Measurements from ENCODE around the gene GNG12. TPM values are rescaled to one million over a fixed set of nuclear protein-coding genes. Genes with fewer than 3 reads are reported as not detected.

The GNG12 gene
- polyA plus RNA-seq, 3 donors from 2014 or later = 0.06 TPM; not detected in 2

DNA sequence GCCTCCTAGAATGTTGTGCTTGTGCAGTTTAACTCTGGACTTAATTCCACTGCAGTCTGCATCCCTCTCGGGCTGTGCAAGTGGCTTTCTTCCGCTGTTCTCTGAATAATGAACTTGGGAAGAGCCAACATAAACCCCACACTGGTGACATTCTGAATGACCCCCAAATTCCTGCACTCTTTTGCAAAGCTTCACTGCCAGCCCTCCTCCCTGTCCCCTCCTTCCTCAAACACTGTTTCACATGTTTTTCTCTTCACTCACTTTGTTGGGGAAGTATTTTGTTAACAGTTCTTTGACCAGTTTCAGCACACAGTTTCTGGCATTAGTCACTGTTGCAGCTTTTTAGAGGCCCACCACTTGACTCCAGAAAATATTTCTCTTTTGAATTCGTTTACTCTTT is 39.7 kb downstream of the GNG12 start:
- H3K27ac Mint-ChIP-seq = no peak overlapping the region
- H3K4me3 Mint-ChIP-seq = no peak overlapping the region
- peaks cover 2 to 7% (median 5%) of the 10 kb centered on the region in 3 donors for H3K27me3 Mint-ChIP-seq (ENCODE audit: low read depth in 3 of 3)
- no peaks in the 10 kb centered on the region for H3K4me1 Mint-ChIP-seq
- H3K36me3 Mint-ChIP-seq = no peaks in the 10 kb centered on the region
- no peak for DNase-seq
- peaks cover 0 to 2% (median 0%) of the 10 kb centered on the region in 6 donors for H3K9me3 Mint-ChIP-seq

DNA sequence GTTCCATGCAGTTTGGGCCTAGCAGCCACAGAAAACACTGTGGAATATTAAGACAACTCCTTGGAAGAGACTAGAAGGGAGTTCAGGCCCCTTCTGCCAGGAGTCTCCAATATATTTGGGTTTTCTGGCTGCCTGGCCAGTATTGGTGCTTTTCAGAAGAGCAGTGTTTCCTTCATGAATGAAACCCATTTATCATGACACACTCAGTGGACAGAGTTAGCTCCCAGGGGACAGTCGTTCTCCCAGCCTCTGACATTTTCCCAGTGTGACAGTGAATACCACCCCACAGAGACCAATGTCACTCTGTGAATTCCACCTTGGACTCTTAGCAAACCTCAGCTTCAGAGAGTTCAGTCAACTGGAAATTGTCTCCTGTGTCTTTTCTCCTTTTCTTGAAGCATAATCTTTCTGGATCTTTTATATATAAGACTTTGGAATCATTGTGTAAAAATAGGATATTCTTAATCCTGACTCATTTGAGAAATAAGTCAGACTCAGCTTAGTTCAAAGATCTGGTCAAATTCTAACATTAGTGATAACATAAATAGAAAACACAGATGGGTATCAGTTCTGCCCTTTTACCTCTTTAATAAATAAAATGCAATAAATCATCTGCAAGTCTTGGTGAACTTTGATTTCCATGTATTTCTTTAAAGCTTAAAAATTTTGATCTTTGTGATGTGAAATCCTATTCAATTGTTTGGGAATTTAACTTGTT is 40.4 kb downstream of the GNG12 start:
- peaks cover 0 to 2% (median 0%) of the 10 kb centered on the region in 6 donors for H3K9me3 Mint-ChIP-seq
- no peak overlapping the region for H3K4me3 Mint-ChIP-seq
- H3K36me3 Mint-ChIP-seq = no peaks in the 10 kb centered on the region
- H3K4me1 Mint-ChIP-seq = no peaks in the 10 kb centered on the region
- peaks cover 2 to 7% (median 3%) of the 10 kb centered on the region in 3 donors for H3K27me3 Mint-ChIP-seq (ENCODE audit: low read depth in 3 of 3)
- no peak overlapping the region for H3K27ac Mint-ChIP-seq
- DNase-seq = no peak

DNA sequence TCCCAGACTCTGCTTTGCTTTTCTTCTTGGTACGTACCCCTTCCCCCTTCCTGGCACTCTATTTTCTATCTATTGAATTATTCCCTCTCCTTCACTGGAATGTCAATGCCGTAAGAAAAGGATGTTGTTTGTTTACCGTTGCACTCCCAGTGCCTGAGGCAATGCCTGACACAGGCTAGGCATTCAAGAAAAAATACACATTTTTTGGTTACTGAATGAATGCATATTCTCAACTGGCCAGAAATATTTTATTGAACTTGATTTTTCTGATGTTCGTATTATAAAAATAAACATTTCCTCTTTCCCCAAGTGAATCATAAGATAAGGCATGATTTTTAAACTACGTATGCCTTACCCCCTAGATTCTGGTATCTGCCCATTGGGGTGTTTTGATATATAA is 41.2 kb downstream of the GNG12 start:
- Mint-ChIP-seq H3K4me1 (no peaks in the 10 kb centered on the region), H3K4me3 (no peak overlapping the region), H3K27me3 (ENCODE audit: low read depth in 3 of 3) (peaks cover 3 to 7% (median 5%) of the 10 kb centered on the region in 3 donors), H3K9me3 (peaks cover 0 to 2% (median 0%) of the 10 kb centered on the region in 6 donors), H3K36me3 (no peaks in the 10 kb centered on the region), H3K27ac (no peak overlapping the region)
- DNase-seq = no peak

DNA sequence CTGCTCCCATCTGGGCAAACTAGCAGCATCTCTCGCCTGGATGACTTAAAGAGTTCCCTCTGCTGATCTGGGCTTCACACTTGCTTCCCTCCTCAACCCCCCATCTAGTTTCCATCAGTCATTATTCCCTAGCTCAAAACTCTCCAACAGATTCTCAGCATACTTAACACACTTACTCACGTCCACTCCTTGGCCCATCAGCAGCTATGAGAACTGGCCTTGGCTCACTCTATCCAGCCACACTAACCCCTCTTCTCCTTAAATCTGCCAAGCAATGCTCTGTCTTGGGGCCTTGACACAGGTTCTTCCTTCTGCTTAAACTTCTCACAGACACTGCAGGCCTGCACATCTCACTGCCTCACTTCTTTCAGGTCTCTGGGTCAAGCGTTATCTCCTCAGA is 41.6 kb downstream of the GNG12 start:
- Mint-ChIP-seq H3K4me3 (no peak overlapping the region), H3K27me3 (ENCODE audit: low read depth in 3 of 3) (peaks cover 3 to 7% (median 5%) of the 10 kb centered on the region in 3 donors), H3K36me3 (no peaks in the 10 kb centered on the region), H3K27ac (no peak overlapping the region), H3K9me3 (peaks cover 0 to 2% (median 0%) of the 10 kb centered on the region in 6 donors), H3K4me1 (no peaks in the 10 kb centered on the region)
- DNase-seq = no peak

DNA sequence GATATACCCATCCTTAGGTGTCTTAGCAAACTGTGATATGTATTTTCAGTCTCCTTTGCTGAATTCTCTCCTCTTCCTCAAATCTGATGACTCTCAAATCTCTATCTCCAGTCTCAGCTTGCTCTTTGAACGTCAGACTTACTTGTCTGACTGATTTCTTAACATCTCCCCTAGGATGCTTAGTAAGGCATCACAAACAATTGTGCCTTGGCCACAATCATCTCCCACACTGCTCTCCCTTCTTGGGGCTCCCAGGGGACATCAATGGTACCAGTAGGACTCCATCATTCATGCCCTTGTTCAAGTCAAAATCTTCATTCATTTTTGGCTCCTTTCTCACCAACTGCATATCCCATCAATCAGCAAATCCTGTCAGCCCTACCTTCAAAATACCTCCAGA is 42.0 kb downstream of the GNG12 start:
- Mint-ChIP-seq H3K27me3 (ENCODE audit: low read depth in 3 of 3) (peaks cover 3 to 7% (median 5%) of the 10 kb centered on the region in 3 donors), H3K4me3 (no peak overlapping the region), H3K4me1 (no peaks in the 10 kb centered on the region), H3K27ac (no peak overlapping the region), H3K36me3 (no peaks in the 10 kb centered on the region), H3K9me3 (peaks cover 0 to 2% (median 0%) of the 10 kb centered on the region in 6 donors)
- no peak for DNase-seq

DNA sequence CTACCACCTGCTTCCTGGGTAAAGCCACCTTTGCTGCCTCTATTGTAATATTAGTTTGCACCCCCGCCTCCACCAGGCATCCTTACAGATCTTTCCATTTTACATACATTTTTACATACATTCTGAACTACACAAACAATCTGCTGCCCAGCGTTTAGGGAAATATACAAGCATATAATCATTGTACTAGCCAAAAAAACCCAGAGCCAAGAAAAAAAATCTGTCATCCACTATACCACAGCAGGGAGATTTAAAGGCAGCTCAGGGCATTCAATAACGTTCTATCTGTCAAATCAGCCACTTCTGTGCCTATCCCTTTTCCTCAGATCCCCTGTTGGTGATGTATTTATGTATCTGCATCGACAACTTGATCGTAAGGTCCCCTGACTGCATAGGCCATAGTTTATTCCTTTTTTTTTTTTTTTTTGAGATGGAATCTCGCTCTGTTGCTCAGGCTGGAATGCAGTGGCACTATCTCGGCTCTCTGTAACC is 43.0 kb downstream of the GNG12 start:
- Mint-ChIP-seq H3K4me3 (no peak overlapping the region), H3K27ac (no peak overlapping the region), H3K27me3 (ENCODE audit: low read depth in 3 of 3) (peaks cover 3 to 7% (median 5%) of the 10 kb centered on the region in 3 donors), H3K4me1 (no peaks in the 10 kb centered on the region), H3K36me3 (no peaks in the 10 kb centered on the region), H3K9me3 (peaks cover 0 to 2% (median 0%) of the 10 kb centered on the region in 6 donors)
- DNase-seq = no peak

DNA sequence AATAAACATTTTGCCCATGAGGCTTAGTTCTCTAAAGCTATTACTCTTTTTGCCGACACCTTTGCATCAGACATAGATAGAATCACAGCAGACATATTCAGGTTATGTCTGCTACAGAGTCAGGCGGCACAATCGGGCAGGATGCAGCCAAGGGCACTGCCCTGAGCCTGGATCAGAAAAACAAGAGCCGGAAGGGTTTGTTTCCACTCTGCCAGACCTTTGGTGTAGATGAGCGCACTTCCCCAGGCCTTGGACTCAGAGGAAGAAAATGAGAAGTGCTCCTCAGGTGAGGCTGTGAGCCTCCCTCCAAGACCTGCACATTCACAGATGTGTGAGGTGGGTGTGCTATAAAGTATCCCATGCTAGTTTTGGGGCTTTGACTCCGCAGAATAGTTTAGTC is 43.7 kb downstream of the GNG12 start:
- Mint-ChIP-seq H3K27ac (no peak overlapping the region), H3K9me3 (no peaks in the 10 kb centered on the region), H3K36me3 (no peaks in the 10 kb centered on the region), H3K27me3 (ENCODE audit: low read depth in 3 of 3) (peaks cover 3 to 7% (median 5%) of the 10 kb centered on the region in 3 donors), H3K4me1 (no peaks in the 10 kb centered on the region), H3K4me3 (no peak overlapping the region)
- no peak for DNase-seq

DNA sequence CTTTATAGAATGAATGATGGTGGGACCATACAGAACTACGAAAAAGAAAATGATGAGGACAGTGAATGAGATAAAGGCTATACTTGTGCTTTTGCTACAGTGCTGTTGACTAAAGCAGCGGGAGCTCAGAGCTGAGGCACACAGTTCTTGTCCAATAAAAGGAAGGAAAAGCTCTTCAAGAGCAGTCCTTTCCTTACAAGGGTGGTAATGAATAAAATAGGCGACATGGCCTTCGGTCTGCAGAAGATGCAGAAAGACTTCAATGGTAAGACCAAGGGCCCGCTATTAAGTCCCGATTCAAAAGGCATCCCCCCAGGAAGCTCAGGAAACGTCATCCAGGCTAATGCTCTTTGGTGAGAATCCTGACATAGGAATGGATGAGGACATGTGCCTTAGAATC is 44.4 kb downstream of the GNG12 start:
- Mint-ChIP-seq H3K4me3 (no peak overlapping the region), H3K9me3 (no peaks in the 10 kb centered on the region), H3K4me1 (no peaks in the 10 kb centered on the region), H3K36me3 (no peaks in the 10 kb centered on the region), H3K27me3 (ENCODE audit: low read depth in 3 of 3) (peaks cover 2 to 5% (median 5%) of the 10 kb centered on the region in 3 donors), H3K27ac (no peak overlapping the region)
- no peak for DNase-seq

DNA sequence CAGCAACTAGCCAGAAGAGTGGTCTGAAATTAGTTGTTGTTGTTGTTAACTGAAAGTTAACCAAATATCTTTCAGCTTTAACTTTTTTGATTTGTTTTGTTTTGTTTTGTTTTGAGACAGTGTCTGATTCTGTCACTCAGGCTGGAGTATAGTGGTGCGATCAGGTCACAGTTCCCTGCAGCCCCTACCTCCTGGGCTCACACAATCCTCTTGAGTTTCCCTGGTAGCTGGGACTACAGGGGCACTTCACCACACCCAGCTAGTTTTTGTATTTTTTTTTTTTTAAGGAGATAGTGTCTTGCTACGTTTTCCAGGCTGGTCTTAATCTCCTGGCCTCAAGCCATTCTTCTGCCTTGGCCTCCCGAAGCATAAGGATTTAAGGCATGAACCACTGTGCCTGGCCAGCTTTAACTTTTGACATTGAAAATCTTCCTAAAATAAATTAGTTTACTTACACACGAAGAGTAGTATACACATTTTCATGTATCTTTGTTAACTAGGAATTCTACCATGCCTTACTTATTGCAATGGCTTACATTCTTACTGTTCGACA is 45.0 kb downstream of the GNG12 start:
- Mint-ChIP-seq H3K4me1 (no peaks in the 10 kb centered on the region), H3K4me3 (no peak overlapping the region), H3K36me3 (no peaks in the 10 kb centered on the region), H3K27ac (no peak overlapping the region), H3K27me3 (ENCODE audit: low read depth in 3 of 3) (peaks cover 2 to 5% (median 3%) of the 10 kb centered on the region in 3 donors), H3K9me3 (no peaks in the 10 kb centered on the region)
- no peak for DNase-seq

DNA sequence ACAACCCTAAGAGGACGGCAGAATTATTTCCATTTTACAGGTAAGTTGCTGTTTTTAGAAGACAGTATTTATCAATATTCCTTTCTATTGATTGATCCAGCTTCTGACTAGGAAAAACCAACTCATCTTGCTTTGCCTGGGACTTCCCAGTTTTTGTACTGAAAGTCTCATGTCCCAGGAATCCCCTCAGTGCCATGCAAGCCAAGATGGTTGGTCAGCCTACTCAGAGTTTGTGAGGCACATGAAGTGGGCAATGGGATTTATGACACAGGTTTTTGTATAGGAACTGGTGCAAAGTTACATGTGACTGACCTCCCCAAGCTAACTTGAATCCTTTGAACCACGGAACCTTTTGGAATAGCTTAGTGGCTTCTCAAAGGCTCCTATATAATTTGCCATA is 45.5 kb downstream of the GNG12 start:
- no peaks in the 10 kb centered on the region for H3K9me3 Mint-ChIP-seq
- H3K4me1 Mint-ChIP-seq = no peaks in the 10 kb centered on the region
- no peak overlapping the region for H3K4me3 Mint-ChIP-seq
- no peaks in the 10 kb centered on the region for H3K36me3 Mint-ChIP-seq
- H3K27ac Mint-ChIP-seq = no peak overlapping the region
- DNase-seq = no peak
- peaks cover 2 to 5% (median 3%) of the 10 kb centered on the region in 3 donors for H3K27me3 Mint-ChIP-seq (ENCODE audit: low read depth in 3 of 3)

DNA sequence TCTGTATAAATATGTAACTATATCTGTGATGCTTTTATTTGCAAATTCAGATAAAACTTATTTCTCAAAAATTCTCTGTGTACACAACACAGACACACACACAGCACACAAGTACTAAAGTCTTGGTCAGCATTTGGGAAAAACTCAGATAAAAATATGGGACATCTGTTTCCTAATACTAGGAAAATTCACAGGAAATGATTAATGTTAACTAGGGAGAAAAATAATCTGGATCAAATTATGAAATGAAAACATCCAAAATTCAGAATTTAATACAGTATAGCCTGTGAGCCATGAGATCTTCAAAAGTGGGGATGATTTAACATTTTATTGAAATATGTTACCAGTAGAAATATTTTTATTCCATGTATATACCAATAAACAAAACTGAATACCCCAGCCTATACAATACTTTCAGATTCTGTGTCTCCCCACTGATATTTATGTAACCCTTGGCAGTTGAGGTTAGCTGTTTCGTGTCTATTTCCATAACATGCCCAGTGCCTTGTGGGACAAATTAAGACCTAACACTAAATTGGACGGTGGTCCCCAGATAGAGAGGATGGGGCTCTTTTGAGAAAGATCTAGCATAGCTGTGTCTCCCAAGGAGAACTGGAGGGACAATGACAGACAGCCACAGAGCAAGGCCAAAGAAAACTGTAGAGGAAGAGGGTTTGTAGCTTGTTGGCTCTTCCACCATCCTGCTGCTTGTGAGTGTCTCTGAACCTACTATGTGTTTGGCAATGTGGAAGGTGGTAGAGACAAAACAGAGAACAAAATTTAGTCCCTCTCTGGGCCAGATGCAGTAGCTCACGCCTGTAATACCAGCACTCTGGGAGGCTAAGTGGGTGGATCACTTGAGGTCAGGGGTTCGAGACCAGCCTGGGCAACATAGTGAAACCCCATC is 47.2 kb downstream of the GNG12 start:
- no peaks in the 10 kb centered on the region for H3K36me3 Mint-ChIP-seq
- H3K4me1 Mint-ChIP-seq = no peaks in the 10 kb centered on the region
- no peak overlapping the region for H3K27ac Mint-ChIP-seq
- H3K4me3 Mint-ChIP-seq = no peak overlapping the region
- peaks cover 0 to 3% (median 2%) of the 10 kb centered on the region in 3 donors for H3K27me3 Mint-ChIP-seq (ENCODE audit: low read depth in 3 of 3)
- H3K9me3 Mint-ChIP-seq = no peaks in the 10 kb centered on the region
- DNase-seq = no peak

DNA sequence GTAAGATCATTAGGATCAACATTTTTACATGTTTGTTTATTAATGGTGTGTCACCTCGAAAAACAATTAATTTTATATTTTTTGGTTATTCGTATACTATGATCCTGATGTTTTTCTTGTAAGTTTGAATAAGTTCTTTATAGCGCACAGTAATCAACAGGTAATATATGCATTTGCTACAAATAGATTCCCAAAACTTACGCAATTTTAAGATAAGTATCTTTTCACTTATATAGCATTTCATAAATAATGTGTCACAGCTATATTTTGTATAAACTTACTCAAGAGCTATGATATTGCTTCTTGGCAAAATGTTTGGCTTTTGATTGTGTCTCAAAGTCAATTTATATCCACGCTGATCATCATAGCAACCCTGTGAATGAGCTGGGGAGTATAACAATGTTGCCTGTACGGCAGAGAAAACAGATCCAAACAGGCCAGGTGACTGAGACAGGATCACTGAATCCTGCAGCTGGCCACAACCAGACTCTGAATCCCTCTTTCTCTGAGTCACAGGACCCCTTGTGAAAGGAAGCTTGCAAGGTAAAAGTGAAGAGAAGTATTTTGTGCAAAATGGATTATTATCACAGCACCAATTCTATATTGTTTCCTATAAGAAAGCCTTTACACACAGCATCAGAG is 48.6 kb downstream of the GNG12 start:
- no peak overlapping the region for H3K27ac Mint-ChIP-seq
- H3K4me3 Mint-ChIP-seq = no peak overlapping the region
- peaks cover 0 to 3% (median 2%) of the 10 kb centered on the region in 3 donors for H3K27me3 Mint-ChIP-seq (ENCODE audit: low read depth in 3 of 3)
- H3K36me3 Mint-ChIP-seq = no peaks in the 10 kb centered on the region
- no peak for DNase-seq
- no peaks in the 10 kb centered on the region for H3K4me1 Mint-ChIP-seq
- H3K9me3 Mint-ChIP-seq = no peaks in the 10 kb centered on the region

DNA sequence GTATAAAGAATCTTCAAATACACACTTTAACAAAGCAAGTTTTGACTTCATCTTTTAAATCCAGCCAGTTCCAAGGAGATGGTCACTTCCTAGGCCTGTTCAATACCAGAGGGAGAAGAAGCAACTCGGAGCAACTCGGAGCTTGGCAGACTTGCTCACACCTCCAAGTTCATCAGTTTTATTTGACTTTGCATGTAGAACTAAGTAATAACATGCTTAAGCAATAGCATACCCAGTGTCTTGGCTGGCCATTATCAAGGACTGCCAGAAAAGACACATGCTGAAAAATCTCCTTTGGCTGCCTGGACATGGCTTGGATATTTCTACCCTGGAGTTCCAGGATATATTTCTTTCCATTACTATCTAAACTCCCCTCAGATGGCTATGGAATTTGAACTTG is 52.6 kb downstream of the GNG12 start:
- Mint-ChIP-seq H3K27me3 (ENCODE audit: low read depth in 3 of 3) (peaks cover 0 to 2% (median 0%) of the 10 kb centered on the region in 3 donors), H3K36me3 (no peaks in the 10 kb centered on the region), H3K9me3 (no peaks in the 10 kb centered on the region), H3K27ac (no peak overlapping the region), H3K4me1 (no peaks in the 10 kb centered on the region), H3K4me3 (no peak overlapping the region)
- no peak for DNase-seq

Measured in immature natural killer cell (primary cell).